ENCODE measurements around the gene PRKAR1B. TPM values are rescaled to one million over a fixed set of nuclear protein-coding genes. Genes with fewer than 3 reads are reported as not detected.

The PRKAR1B gene
- total and polyA plus RNA-seq, 10 of the 15 experiments (the other 5 are each of a cell fraction or from before 2014, with no cell fraction given) = 1.4 to 45.6 (median 19.3) TPM

DNA sequence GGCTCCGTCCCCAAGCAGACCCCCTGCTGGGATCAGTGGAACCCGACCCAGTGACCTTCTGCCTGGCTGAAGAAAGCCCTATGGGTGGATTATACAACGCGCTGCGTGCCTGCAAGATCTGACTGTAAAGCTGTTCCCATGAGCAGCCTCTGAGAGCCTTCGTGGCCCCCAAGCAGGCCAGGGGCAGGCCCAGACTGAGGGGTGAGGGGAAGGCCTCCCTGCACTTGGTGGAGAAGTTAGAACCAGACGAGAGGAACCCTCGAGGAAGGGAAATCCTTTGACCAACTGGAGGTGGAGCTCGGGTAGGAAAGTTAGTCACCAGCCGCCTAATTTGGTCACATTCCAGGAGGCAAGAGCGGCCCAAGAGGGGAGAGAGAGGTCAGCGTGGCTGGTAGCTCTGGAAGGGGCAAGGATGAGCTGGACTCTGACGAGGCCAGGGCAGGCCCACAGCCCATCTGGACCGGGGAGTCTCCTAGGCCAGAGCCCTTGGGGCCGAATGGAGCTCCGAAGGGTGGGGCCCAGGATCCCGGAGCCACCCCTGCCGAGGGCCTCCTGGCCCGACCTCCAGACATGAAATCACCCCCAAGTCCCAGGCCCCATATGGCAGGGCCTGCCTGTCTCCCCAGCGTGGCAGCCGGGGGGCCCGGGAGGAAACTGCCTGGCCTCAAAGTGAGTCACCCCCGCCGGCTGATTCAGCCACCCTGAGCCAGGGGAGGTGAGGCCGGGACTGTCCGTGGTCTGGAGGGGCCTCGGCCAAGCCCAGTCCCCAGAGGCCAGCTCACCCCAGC is 184.2 kb downstream of the PRKAR1B start:
- no TSS peak for BruUV-seq (replicated peaks)
- H4K20me1 ChIP-seq (ENCODE audit: control insufficient read depth, insufficient read depth) = no peaks in the 10 kb centered on the region
- H3K36me3 ChIP-seq (ENCODE audit: control insufficient read depth in 2 of 2, insufficient read depth in 2 of 2, low read length in 1 of 2) = no peaks in the 10 kb centered on the region
- DNase-seq (ENCODE audit: low read depth, low spot score) (no peak), FAIRE-seq (no peak), ATAC-seq (peak; percentile 54)
- no peak overlapping the region for H3K27ac ChIP-seq (ENCODE audit: control insufficient read depth, insufficient read depth)
- H3K4me3 ChIP-seq = no peak overlapping the region
- in situ Hi-C loops (cut with MboI) (no loop called here), intact Hi-C loops (cut with micrococcal nuclease; ENCODE audit: unreplicated experiment) (no loop called here)
- ChIA-PET SMC1A (ENCODE audit: uncharacterized antibody, unreplicated experiment) (interaction anchor here (1.3 kb wide), 1 partner anchor 10 kb away, joined by 3 read pairs; no protein-coding TSS in a partner anchor), RAD21 (ENCODE audit: unreplicated experiment) (no interaction called here), CTCF (no interaction called here), POLR2A (interaction anchor here (0.7 kb wide), 1 partner anchor 47 kb away, joined by 3 read pairs; no protein-coding TSS in a partner anchor)
- no peak overlapping the region for H2AFZ ChIP-seq (ENCODE audit: control insufficient read depth, low read depth, low read length)
- WGBS (ENCODE audit: insufficient coverage, insufficient replicate concordance, low lambda C conversion rate, missing lambda C conversion rate) = 22% methylated on average over 25 of the region's 27 CpGs
- H3K9me3 ChIP-seq (replicated peaks; ENCODE audit: control insufficient read depth, insufficient read depth, low read length) = no peaks in the 10 kb centered on the region
- H3K9ac ChIP-seq (ENCODE audit: control insufficient read depth, insufficient read depth, low read length) = no peak overlapping the region
- H3K27me3 ChIP-seq (replicated peaks in 1 of 2; ENCODE audit: control insufficient read depth in 2 of 2, insufficient read depth in 2 of 2, low read length in 1 of 2) = no peaks in the 10 kb centered on the region
- no peaks in the 10 kb centered on the region for H3K4me1 ChIP-seq (ENCODE audit: control insufficient read depth, insufficient read depth, low read length)
- H3K79me2 ChIP-seq (ENCODE audit: control insufficient read depth, insufficient read depth, low read length) = no peaks in the 10 kb centered on the region
- H3K4me2 ChIP-seq (ENCODE audit: control insufficient read depth, insufficient read depth) = no peak overlapping the region
- no peak for TF ChIP-seq CUX1 (IDR thresholded peaks at IDR 0.05; ENCODE audit: insufficient replicate concordance, low read depth, low read length)
- TF ChIP-seq EZH2 (IDR thresholded peaks at IDR 0.05; ENCODE audit: borderline replicate concordance, control insufficient read depth, low read depth, low read length) = no peak
- no peak for TF ChIP-seq ZNF384 (IDR thresholded peaks at IDR 0.05; ENCODE audit: borderline replicate concordance, low read depth, low read length)
- no peak for TF ChIP-seq POU2F2 (IDR thresholded peaks at IDR 0.05; ENCODE audit: borderline replicate concordance, low read depth, low read length)
- no peak for TF ChIP-seq SP1 (IDR thresholded peaks at IDR 0.05; ENCODE audit: low read depth, low read length)
- TF ChIP-seq RUNX3 (IDR thresholded peaks at IDR 0.05; ENCODE audit: low read length) = no peak
- TF ChIP-seq, protein P1, sequence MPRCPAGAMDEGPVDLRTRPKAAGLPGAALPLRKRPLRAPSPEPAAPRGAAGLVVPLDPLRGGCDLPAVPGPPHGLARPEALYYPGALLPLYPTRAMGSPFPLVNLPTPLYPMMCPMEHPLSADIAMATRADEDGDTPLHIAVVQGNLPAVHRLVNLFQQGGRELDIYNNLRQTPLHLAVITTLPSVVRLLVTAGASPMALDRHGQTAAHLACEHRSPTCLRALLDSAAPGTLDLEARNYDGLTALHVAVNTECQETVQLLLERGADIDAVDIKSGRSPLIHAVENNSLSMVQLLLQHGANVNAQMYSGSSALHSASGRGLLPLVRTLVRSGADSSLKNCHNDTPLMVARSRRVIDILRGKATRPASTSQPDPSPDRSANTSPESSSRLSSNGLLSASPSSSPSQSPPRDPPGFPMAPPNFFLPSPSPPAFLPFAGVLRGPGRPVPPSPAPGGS (IDR thresholded peaks at IDR 0.05; ENCODE audit: borderline replicate concordance, insufficient read depth, low read depth, low read length, poor library complexity, severe bottlenecking) = no peak
- TF ChIP-seq NR2C2 (IDR thresholded peaks at IDR 0.05; ENCODE audit: borderline replicate concordance, control insufficient read depth, insufficient read length, low read depth) = no peak
- TF ChIP-seq RCOR1 (conservative IDR thresholded peaks at IDR 0.05; ENCODE audit: low read depth, low read length) = no peak
- TF ChIP-seq BHLHE40 (IDR thresholded peaks at IDR 0.05; ENCODE audit: borderline replicate concordance in 1 of 2, low read depth in 2 of 2, low read length in 1 of 2) = no peak
- no peak for TF ChIP-seq EGR1 (IDR thresholded peaks at IDR 0.05; ENCODE audit: borderline replicate concordance in 1 of 2, low read depth in 2 of 2, low read length in 2 of 2)
- TF ChIP-seq, protein P2, sequence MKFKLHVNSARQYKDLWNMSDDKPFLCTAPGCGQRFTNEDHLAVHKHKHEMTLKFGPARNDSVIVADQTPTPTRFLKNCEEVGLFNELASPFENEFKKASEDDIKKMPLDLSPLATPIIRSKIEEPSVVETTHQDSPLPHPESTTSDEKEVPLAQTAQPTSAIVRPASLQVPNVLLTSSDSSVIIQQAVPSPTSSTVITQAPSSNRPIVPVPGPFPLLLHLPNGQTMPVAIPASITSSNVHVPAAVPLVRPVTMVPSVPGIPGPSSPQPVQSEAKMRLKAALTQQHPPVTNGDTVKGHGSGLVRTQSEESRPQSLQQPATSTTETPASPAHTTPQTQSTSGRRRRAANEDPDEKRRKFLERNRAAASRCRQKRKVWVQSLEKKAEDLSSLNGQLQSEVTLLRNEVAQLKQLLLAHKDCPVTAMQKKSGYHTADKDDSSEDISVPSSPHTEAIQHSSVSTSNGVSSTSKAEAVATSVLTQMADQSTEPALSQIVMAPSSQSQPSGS (IDR thresholded peaks at IDR 0.05; ENCODE audit: low read length) = no peak
- TF ChIP-seq SIN3A (IDR thresholded peaks at IDR 0.05; ENCODE audit: low read depth, low read length) = no peak
- TF ChIP-seq ZNF24 (IDR thresholded peaks at IDR 0.05) = no peak
- no peak for TF ChIP-seq CEBPB (IDR thresholded peaks at IDR 0.05; ENCODE audit: borderline replicate concordance in 1 of 2, low read depth in 2 of 2, low read length in 2 of 2)

All from GM12878 (cell line).